GM18511 (cell line): Measurements from ENCODE around the gene CHD1.
"Not testable (repeated sequence)": the region's sequence is repeated elsewhere in the genome, so short reads cannot be mapped to it uniquely, and the experiment has no call there.

ENCODE experiments used
- ATAC-seq: cut with Tn5 transposase; IDR thresholded peaks from one replicate; pipeline ENCODE4 v1.9.1; 2021; ENCODE audit warnings: mild to moderate bottlenecking, moderate library complexity; ENCODE audit not compliant: unreplicated experiment

Gene CHD1

DNA sequence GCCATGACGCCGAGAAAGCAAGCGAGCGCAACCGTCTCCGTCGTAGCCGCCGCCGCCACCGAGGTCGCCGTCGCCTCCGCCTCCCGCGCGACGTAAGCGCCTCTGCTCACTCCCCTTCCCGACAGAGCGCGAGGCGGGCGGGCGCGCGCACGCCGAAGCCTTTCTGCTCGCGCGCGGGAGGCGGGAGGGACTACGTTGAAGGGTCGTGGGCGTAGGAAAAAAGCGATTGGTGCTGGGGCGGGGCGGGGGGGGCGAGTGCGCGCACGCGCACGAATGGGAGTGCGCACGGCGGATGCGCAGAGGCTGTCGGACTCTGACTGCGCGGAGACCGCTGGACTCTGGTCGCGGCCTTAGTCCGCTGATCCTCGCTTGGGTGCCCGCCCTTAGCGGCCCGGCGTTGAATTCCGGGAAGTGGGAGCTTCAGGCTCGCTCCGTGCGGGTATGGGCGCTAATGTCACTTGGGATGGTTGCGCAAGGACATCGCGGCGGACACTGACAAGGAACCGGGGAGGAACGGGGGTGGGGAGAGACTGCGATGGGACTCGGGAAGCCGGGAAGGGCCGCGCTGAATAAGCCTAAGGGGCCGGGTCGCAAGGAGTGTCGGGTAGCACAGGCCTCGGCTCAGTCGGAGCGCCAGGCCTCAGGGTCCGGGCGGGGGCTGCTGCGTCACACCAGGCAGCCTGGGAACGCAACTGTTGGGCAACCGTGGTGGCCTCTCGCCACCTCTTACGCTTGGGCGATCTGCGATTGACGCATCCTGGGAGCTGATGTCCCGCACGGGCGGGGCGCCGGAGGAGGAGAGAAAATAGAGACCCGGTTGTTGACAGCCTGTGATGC lies at the start of gene CHD1:
Gene CHD1 (minus strand): TSS at position 135 of the 837 bp plus-strand sequence. CDS start 2,621 bp downstream, outside the sequence.
- ATAC-seq, result peak; percentile 63

DNA sequence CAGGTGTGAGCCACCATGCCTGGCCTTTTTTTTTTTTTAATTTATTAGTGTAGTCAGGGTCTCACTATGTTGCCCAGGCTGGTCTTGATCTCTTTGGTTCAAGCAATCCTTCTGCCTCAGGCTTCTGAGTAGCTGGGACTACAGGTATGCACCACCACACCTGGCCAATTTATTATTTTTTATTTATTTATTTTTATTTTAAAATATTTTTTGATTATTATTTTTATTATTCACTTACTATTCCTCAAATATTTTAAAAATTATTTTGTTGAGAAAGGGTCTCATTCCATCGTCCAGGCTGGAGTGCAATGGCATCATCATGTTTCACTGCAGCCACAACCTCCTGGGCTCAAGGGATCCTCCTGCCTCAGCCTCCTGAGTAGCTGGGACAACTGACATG lies 49.7 kb upstream of the CHD1 start:
- ATAC-seq, result no peak

DNA sequence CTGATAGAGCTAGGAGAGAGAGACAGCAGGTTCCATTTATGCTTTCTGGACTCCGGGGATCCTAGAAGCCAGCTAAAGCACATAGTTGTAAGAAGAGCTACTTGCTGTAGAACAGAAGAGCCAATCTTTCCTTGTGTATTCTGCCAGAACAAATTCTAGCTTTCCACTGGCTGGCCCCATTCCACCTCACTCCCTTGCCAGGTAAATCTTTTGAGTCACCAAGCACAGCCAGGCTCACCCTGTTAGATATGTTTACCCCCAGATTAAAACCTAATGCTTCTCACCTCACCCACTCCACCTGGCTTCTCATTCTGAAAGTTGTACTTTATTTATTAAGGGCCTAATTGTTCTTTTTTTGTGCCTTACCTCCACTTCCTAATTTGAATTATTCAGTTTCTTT lies 48.9 kb upstream of the CHD1 start:
- no peak for ATAC-seq

DNA sequence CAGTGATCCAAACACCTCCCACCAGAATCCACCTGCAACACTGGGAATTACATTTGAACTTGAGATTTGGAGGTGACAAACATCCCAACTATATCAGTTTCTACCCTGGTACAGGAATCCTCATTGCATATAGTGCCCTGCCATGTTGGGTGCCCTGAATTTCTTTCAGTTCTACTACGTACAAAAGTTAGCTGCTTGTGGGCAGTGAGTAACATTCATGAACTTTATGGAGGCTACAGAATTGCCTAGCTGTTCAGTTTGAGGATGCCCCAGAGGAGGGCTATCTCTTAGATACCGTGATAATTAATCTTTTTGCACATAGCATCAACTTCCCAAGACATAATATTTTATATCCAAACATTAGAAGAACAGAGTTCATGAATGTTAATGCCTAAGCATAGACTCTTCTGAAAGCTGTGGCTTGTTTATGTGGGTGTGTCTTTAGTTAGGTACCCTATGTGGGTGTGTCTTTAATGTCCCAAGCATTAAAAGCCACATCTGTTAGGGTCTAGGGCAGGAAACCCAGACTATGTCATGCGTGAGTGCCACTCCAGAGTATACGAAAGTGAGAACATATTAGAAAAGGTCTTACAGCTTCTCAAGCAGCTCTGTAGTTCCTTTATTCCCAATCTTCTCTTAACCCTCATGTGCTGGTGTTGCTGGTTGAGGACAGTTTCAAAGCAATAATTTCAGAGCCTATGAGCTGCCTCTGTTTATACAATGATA lies 47.0 kb upstream of the CHD1 start:
- peak; percentile 89 for ATAC-seq

DNA sequence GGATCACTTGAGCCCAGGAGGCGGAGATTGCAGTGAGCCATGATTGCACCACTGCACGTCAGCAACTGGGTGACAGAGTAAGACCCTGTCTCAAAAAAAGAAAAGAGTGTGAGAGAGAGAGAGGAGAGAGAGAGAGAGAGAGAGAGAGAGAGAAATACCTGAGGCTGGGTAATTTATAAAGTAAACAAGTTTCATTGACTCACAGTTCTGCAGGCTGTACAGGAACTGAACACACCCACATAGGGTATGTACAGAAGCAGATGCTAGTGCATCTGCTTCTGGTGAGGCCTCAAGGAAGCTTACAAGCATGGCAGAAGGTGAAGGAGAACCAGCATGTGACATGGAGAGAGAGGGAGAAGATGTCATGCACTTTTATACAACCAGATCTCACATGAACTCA lies 46.4 kb upstream of the CHD1 start:
- peak; percentile 36 for ATAC-seq

DNA sequence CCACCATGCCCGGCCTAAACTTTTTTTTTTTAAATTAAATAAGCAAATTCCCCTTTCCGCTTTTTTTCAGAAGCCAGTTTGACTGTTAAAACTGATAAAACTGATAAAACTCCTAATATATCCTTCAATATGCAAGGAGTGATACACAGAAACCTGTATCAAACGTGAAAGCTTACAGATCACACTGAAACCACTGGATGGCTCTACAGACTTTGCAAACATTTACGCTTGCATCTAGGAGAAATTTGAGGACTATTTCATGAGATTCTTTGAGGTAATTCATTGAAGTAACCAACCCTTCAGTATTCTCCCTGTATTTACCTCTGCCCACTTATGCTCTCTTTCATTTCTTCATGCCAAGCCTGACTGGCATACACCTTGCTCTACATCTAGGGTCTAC lies 40.6 kb upstream of the CHD1 start:
- ATAC-seq, result no peak

DNA sequence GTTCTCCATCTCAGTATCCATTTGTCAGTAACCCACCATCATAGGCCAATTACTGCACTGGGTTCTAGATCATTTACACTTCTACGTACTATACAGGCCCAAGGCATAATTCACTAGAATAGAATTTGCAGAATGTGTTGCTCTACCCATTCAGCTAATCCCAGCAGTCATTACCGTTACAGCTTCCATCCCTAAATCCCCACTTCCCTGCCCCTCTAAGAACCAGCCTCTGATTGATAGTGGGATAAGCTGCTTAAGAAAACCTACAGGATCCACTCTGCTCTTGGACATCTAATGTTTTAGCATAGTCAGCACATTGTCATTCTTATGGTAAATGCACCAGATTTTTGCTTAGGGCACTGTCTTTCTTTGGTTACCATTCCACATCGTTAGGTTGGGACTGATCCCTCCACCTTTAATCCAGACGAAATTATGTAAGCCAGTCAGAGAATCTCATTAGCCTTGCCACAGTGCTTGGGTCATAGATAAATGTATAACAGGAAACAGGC lies 39.3 kb upstream of the CHD1 start:
- no peak for ATAC-seq

DNA sequence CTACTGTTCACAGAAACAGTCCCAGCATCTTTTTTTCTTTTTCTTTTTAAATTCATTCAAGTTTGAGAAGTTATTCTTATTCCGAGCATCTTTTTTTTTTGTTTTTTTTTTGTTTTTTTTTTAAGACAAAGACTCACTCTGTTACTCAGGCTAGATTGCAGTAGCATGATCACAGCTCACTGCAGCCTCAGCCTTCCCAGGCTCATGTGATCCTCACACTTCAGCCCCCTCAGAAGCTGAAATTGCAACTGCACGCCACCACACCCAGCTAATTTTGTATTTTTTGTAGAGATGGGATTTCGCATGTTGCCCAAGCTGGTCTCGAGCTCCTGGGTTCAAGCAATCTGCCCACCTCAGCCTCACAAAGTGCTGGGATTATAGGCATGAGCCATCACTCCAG lies 36.4 kb upstream of the CHD1 start:
- no peak for ATAC-seq

DNA sequence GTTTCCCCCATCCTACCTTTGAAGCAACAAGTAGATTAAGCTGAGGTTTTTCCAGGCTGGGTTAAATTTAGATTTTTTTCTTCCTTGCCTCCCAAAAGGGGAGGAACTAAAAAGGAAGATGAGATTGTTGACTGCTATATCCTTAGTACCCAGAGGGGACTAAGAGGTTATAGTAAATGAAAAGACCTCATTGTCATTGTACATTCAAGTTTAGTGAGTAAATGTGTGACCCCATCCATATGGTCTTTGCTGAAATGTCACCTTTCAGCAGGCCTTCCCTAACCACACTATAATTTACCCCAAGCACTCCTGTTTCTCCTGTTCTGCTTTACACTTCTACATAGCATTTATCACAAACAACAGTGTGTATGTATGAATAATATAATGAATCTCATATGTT lies 35.8 kb upstream of the CHD1 start:
- no peak for ATAC-seq

DNA sequence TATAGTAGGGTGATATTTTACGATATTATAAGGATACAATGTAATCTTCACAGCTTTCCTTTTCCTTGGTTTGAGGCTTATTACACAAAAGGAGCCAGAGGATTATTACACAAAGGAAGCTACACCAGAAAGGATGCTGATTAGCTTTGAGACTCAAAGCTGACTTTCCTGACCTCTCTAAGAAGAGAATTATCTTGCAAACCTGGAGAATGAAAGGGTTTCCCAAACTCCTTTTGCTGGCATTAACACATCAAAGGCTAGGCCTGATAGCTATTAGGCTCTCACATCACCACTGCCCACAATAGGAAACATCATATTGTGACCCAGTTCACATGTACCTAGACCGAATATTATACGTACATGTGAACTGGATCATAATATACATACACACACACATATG lies 34.2 kb upstream of the CHD1 start:
- ATAC-seq, result no peak

DNA sequence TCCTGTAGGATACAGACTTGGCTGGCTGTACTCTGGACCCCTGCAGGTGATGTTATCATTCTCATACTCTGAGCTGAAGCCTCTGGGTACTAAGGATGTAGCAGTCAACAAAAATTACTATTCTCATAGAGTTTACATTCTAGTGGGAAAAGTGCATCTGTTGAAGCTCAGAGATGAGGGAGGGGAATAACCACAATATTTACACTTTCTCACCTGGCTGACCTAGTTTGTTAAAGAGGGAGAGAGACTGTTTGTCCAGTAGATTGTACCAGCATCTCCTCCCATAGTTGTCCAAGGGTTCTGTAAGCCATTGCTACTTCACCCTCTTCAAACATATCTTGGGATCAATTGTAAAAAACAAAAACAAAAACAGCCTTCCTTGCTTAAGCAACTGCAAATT lies 33.8 kb upstream of the CHD1 start:
- ATAC-seq, result no peak

DNA sequence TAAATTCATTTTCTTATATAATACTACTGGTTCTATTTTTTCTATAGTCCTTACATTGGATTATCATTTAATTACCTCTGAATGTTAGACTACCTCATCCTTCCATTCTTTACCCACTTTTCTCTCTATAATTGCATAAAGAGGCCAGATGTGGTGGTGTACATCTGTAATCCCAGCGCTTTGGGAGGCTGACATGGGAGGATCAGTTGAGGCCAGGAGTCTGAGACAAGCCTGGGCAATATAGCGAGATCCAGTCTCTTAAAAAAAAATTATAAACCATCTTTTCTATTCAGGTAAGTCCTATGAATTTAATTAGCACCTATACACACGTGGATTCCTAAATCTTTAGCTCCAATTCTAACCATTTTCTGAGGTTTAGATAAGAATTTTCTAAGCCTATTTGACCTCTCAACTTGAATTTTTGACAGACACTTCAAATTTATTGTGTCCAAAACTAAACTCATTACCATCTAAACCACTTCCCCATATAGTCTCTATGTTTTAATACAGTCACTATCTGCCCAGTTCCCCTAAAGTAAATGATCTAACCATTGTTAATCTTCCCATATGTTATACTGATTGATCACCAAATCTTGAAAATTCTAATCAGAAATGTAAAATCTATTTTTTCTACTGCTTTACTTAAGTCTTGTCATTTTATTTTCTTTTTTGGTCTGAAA lies 33.0 kb upstream of the CHD1 start:
- no peak for ATAC-seq

DNA sequence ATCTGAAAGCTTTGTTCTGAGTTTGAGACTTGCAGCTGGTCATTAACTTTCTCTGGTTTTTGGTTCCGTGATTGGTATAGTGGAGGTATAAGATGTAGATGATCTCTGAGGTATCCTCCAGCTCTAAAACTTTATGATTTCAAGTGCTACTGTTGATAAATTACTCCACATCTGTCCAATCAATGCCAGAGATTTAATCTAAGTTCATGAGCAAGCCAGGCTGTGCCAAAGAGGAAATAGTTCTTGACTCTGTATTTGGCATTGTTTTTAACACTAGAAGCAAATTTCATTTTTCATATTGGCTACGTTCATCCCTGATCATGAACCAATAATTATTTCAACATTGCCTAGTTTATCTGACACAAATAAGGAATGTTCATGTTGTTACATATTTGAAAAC lies 28.5 kb upstream of the CHD1 start:
- no peak for ATAC-seq

DNA sequence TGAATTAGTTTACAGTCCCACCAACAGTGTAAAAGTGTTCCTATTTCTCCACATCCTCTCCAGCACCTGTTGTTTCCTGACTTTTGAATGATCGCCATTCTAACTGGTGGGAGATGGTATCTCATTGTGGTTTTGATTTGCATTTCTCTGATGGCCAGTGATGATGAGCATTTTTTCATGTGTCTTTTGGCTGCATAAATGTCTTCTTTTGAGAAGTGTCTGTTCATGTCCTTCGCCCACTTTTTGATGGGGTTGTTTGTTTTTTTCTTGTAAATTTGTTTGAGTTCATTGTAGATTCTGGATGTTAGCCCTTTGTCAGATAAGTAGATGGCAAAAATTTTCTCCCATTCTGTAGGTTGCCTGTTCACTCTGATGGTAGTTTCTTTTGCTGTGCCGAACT lies 27.1 kb upstream of the CHD1 start:
- not testable (repeated sequence) for ATAC-seq

DNA sequence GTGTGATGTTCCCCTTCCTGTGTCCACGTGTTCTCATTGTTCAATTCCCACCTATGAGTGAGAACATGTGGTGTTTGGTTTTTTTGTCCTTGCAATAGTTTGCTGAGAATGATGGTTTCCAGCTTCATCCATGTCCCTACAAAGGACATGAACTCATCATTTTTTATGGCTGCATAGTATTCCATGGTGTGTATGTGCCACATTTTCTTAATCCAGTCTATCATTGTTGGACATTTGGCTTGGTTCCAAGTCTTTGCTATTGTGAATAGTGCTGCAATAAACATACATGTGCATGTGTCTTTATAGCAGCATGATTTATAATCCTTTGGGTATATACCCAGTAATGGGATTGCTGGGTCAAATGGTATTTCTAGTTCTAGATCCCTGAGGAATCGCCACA lies 26.7 kb upstream of the CHD1 start:
- not testable (repeated sequence) for ATAC-seq

DNA sequence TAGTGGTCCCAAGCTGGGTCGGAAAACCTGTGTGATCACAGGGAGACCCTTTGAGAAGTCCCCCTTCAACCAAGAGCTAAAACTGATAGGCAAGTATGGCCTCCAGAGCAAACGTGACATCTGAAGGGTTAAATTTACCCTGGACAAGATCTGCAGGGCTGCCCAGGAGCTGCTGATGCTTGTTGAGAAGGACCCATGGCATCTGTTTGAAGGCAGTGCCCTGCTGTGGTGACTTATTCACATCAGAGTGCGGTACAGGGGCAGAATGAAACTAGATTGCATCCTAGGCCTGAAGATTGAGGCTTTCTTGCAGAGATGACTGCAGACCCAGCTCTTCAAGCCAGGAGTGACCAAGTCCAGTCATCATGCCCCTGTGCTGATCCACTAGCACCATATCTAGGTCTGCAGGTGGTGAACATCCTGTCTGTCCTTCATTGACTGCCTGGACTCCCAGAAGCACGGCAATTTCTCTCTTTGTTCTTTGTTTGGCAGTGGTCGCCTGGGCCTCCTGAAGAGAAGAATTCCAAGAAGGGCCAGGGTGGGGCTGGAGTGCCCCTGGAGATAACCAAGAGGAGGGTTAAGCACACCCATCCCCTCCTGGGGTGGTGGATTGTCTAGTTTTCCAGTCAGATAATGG lies 25.7 kb upstream of the CHD1 start:
- no peak for ATAC-seq

DNA sequence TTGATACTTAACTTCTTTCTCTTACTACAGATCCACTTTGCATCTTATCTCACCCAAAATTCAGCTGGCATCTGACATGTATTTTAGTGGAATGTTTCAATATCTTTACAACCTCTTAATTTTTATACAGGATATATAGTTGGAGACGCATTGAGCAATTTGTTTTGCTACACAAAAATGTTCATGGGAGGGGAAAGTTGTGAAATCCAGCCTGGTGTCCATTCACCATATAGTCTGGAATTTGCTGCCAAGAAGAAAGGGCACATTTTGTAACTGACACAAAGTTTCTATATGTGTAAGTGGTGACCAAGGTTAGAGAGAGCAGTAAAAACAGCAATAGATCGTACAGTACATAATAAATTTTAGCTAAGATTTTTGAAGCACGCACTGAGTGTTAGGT lies 14.0 kb upstream of the CHD1 start:
- ATAC-seq, result no peak

DNA sequence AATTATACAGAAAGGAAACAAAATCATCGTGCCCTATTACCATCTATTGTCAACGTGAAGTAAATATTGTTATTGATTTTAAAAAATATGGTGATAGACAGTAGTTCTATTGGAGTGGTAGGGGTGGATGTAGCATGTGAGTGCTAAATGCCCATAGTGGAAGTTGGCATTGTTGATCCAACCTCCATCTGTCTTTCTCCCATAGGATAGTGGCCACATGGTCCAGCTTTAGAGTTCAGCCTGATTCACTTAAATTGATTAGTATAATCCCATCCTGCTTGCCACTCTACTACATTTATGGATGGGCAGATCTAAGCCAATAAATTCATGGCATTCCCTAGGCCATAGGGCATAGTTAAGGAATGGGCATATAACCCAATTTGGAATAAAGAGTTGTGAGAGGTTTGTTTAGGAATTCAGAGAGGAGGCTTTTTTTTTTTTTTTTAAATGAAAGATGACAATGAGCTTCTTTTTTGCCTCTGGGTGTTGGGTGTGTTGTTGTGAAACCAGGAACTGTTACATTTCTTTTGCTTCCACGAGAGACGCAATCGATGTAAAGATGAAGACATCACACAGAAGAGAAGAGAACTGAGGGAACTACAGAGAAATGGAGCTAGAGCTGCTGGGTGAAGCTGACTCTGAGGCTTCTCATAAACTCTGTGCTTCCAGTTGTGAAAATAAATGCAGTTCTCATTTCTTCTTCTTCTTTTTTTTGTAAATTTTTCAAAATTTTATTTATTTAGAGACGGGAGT lies 12.5 kb upstream of the CHD1 start:
- ATAC-seq, result no peak

DNA sequence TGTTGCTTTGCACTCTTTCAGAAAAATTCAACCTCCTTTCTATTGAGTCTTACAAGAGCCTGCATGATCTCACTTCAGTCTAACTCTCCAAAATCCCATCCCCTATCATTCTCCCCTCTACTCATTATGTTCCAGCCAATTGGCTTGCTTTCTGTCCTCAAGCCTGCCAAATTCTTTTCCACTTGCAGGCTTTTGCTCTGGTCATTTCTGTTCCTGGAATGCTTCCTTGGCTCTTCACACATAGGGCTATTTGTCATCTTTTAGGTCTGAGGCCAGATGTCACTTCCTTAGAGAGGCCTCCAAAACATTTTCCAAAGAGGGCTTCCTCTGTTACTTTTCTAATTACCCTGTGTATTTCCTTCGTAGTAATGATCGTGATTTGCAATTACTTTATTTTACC lies 11.8 kb upstream of the CHD1 start:
- no peak for ATAC-seq

DNA sequence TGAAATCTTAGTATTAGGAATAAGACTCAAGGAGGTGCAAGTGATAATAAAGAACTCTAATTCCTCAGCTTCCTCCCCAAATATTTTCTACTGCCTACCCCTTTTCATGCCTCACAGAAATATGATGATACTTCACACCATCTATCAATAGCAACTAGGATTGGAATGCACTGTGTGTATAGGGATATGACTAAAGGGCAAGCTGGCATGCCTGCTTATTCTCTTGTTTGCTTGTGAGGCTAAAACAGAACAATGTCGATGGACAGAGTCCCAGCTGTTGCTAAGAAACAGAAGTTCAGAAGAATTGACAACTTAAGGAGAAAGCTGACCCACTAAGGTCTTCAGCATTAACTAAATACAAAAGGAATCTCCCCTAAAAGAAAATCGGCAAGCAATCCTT lies 9.7 kb upstream of the CHD1 start:
- no peak for ATAC-seq
